Measurements from ENCODE around the gene LSP1.

DNA sequence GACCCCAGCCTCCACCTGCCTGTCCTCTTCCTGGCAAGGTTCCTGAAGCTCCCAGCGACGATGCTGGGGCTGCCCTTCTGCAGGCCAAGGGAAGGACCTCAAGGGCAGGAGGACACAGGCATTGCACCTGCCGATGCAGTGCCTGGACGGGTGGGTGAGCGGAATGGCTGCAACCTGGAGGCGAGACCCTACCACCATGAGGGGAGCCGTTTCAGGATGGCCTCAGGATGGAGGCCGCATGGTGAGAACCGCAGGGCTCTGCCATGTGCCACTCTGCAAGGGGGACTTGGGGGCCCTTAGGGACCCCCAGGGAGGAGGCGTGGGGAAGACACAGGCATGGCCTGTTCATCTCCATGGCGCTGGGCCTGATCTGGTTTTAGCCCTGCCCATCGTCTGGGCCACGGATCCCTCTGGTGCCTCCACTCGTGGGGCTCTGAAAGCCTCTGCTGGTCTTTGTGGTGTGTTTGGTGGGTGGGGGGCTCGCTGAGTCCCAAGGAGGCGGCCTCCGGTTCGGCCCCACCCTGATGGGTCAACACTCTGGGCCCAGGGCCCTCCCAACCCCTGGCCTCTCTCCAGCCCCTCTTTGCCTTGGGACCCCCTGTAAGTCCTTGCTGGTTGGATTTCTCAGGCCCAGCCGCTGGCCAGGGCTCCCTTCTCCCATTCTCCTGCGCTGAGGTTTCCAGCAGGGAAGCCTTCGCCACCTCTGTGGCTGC, 1.3 kb upstream of the LSP1 start:
- TF ChIP-seq, protein P1, sequence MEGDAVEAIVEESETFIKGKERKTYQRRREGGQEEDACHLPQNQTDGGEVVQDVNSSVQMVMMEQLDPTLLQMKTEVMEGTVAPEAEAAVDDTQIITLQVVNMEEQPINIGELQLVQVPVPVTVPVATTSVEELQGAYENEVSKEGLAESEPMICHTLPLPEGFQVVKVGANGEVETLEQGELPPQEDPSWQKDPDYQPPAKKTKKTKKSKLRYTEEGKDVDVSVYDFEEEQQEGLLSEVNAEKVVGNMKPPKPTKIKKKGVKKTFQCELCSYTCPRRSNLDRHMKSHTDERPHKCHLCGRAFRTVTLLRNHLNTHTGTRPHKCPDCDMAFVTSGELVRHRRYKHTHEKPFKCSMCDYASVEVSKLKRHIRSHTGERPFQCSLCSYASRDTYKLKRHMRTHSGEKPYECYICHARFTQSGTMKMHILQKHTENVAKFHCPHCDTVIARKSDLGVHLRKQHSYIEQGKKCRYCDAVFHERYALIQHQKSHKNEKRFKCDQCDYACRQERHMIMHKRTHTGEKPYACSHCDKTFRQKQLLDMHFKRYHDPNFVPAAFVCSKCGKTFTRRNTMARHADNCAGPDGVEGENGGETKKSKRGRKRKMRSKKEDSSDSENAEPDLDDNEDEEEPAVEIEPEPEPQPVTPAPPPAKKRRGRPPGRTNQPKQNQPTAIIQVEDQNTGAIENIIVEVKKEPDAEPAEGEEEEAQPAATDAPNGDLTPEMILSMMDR (conservative IDR thresholded peaks at IDR 0.05; ENCODE audit: low read depth, low read length) = no peak
- TF ChIP-seq EZH2 (IDR thresholded peaks at IDR 0.05; ENCODE audit: borderline replicate concordance, low read depth, low read length, poor library complexity, severe bottlenecking) = no peak

Data from A673 (cell line).